ENCODE data around the gene TNP2.
"Not testable (repeated sequence)": the region's sequence is repeated elsewhere in the genome, so short reads cannot be mapped to it uniquely, and the experiment has no call there.

Gene TNP2

DNA sequence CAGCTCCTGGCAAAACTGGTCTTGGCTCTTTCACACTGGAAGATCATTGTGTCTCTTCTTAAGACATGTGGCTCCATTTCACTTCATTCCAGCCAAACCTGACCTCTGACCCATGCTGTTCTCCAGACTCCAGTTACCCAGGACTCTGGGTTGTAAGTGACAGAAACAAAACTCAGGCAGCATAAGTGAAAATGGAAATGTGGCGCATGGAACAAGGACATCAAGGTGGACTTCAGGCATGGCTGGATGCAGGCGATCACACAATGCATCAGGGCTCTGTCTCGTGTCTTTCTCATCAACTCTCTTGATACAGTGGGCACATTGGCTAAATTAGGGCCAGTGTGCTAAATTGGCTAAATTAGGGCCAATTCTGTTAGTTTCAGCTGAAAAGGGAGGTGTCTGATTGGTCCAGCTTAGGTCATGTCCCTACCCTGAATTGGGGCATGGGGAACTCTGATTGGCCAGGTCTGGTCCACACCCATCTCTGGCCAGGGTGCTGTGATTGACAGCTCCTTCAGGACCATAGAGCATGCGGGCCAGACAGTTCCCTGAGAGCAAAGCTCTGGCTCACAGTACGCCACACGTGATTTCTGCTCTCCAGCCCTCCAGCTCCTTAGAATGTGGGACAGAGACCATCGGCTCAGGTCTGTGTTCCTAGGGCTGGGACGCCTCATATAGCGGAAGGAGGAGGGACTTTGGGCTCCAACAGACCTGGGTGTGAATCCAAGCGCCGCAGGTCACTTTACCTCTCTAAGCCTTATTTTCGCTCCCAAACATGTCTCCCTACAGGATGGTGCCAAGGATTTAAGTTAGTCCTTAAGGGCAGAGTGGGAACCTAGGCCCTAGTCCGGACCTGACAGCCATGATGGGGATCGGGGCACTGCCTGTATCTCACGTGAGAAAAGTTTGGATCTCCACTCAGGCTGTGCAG lies 30.6 kb downstream of the TNP2 start:
- DNase-seq = no peak

- DNase-seq = no peak
Observed at GRCh38 chr16:11236461-11237254, 32.5 kb downstream of the TNP2 start.

DNA sequence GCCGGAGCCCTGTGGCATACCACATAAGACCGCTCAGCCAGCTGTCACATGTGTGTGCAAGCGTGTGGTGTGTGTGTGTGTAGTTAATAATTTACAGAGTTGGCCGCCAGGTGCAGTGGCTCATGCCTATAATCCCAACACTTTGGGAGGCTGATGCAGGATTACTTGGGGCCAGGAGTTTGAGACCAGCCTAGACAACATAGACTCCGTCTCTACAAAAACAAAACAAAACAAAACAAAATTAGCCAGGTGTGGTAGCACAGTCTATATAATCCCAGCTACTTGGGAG lies 33.5 kb downstream of the TNP2 start:
- no peak for DNase-seq

- DNase-seq = peak; percentile 35
Observed at GRCh38 chr16:11234884-11235702, 34.0 kb downstream of the TNP2 start.

- peak; percentile 80 for DNase-seq
Observed at GRCh38 chr16:11233727-11234376, 35.3 kb downstream of the TNP2 start.

- peak; percentile 97 for DNase-seq
Observed at GRCh38 chr16:11232852-11233726, 36.0 kb downstream of the TNP2 start.

DNA sequence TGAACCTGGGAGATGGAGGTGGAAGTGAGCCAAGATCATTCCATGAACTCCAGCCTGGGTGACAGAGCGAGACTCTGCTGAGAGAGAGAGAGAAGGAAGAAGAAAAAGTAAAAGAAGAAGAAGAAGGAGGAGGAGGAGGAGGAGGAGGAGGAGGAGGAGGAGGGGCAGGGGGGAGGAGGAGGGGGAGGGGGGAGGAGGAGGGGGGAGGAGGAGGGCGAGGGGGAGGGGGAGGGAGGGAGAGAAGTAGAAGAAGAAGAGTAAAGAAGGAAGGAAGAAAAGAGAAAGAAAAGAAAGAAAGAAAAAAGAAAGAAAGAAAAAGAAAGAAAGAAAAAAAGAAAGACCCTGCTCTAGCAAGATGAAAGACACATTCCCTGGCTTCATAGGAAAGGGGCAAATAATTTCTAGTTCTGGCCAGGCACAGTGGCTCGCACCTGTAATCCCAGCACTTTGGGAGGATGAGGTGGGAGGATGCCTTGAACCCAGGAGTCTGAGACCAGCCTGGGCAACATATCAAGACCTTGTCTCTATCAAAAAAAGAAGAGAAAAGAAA lies 36.7 kb downstream of the TNP2 start:
- peak; percentile 32 for DNase-seq

GRCh38 chr16:11231367-11231970 lies 37.7 kb downstream of the TNP2 start:
- no peak for DNase-seq

- DNase-seq = no peak
Observed at GRCh38 chr16:11229906-11230305, 39.2 kb downstream of the TNP2 start.

- DNase-seq = no peak
Observed at GRCh38 chr16:11229432-11229831, 39.7 kb downstream of the TNP2 start.

- no peak for DNase-seq
Observed at GRCh38 chr16:11225677-11226549, 43.2 kb downstream of the TNP2 start.

GRCh38 chr16:11224894-11225676 lies 44.0 kb downstream of the TNP2 start:
- DNase-seq = peak; percentile 54

DNA sequence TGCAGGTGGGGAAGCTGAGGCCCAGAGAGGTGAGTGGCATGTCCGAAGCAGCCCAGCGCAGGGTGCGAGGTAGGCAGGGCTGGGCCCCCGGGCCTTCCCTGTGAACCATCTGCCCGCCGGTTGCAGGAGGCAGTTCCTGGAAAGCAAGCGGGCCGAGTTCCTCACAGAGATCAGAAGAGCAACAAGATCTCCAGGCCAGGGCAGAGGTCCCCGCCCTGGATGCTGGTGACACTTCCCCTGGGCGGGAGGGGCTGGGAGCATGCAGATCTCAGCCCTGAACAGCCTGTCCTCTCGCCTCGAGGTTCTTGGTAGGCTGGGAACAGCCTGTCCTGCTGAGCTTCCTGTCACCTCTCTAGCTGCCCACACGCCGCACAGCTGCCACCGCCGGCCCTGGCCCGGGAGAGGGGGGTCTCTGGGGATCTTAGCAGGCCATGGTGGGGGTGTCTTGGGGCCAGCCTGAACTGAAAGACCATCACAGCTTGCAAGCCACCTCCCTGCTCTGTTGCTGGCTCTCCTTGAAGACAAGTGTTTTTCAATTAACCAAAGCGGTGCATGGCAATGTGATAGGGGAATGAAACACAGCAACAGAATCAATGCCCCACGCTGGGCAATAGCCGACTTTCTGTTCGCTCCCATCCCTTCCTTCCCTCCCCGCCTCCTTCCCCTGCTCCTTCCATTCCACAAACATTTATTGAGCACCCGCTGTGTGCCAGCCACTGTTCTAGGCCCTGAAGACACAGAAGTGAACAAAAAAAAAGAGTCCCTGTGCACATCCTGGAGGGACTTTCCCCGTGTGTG lies 44.8 kb downstream of the TNP2 start:
- DNase-seq = peak; percentile 96

DNA sequence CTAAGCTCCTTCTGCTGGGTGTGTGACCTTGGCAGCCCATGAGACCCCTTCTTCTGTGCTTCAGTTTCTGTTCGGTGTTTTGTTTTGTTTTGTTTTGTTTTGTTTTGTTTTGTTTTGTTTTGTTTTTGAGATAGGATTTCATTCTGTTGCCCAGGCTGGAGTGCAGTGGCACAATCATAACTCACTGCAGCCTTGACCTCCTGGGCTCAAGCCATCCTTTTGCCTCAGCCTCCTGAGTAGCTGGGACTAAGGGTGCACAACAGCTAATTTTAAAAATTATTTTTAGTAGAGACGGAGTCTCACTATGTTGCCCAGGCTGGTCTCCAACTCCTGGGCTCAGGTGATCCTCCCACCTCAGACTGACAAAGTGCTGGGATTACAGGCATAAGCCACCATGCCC lies 48.6 kb downstream of the TNP2 start:
- DNase-seq = not testable (repeated sequence)

DNA sequence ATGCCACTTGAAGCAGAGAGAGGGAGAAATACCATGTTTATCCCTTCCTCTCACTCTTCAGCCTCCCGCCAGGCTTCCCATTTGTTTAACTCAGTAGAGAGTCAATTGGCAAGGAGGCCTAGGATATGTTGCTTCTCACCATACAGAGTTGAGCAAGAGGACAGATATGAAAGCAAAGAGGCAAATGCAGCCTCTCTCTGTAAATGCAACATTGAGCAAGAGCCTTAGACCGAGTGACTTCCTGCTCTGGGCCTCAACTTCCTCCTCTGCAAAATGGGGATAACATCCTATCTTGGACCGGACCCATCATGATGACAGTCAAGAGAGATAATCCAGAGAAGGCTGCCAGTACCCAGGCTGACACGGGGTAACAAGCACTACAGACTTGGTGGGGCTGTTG lies 49.9 kb downstream of the TNP2 start:
- no peak for DNase-seq

DNA sequence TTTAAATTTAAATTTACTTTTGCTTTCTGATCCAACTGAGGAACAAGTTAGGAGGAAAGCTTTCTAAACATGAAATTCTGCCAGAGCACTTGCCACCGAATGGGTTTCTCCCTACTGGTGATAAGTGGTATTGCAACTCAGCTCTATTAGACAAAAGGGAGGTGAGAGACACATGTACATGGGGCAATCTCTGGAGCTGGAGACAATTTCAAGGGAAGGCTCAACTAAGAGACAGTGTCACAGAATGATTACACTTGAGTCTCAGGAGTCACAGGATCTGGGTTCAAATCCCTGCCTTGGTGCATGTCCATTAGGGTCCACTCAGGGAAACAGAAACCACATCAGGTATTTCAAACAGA lies 50.5 kb downstream of the TNP2 start:
- DNase-seq = peak; percentile 67
